NCI-H2081 treated with DMSO at 0.1 percent for 48 hours (cell line): ENCODE results near the gene RCHY1.
"Not testable (repeated sequence)": the region's sequence is repeated elsewhere in the genome, so short reads cannot be mapped to it uniquely, and the experiment has no call there.

Source experiments
- DNase-seq: peaks from one replicate; lab custom pipeline; 2025; lab: John Stamatoyannopoulos, UW

Gene RCHY1

DNA sequence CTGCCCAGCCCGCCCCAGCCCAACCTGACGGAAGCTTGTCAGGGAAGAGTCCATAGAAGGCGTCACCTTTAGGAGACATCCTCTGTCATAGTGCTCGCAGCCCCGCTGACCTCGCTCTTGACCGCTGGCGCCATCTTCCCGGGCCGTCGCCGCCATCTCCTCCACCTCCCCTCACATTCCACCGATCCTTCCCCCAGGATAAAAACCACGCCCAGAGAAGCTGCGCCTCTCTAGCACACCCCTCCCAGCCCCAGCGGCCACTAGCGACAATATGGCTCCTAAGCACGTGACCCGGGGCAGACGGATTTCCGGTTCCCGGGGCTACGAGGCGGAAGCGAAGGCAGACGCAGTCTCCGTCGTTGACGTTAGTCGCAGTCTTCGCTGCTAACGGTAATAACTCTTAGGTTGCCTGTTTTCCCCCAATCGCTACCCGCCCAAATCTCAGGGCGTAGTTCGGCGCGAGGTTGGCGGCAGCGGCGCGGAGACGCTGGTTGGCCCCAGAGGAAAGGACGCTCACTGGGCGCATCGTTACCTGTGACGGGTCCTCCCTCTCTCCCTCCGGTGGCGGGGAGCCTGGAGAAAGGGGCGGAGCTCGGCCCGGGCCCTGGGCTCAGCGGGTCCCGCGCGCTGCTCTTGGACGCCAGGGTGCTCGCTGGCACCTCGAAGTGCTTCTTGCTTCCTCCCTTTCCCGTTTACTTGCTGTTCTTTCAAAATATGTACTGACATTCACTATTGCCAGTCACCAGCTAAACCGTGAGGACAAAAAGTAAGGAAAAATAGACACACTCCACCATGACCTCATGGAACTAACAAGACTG lies at the start of gene RCHY1, which contains the start of gene THAP6:
RCHY1 (minus strand) TSS at position 273 of the 818 bp plus-strand sequence; CDS start at position 156, 117 bp downstream.
THAP6 (plus strand) TSS at position 343 of the 818 bp plus-strand sequence. CDS start 980 bp downstream, outside the sequence.
- peak; percentile 58 for DNase-seq

GRCh38 chr4:75561789-75562188 lies 47.6 kb upstream of the RCHY1 start:
- no peak for DNase-seq

DNA sequence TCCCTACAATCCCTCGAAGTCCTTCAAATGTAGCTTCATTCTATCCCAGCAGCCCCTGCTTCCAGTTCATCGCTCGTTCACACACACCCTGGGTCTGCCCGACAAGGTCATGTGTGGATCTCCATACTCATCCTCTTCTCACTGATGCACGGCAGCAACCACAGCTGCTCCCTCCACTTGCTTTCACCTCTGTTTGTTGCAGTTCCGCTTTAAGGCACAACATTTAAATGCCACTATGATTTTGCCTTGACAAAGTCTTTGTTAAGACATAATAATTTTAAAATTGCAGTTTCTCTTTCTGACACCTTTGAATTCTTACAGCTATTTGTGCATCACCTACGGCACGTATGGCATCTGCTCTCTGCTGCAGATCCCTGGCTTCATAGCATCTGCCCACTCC lies 43.5 kb upstream of the RCHY1 start:
- DNase-seq: no peak

DNA sequence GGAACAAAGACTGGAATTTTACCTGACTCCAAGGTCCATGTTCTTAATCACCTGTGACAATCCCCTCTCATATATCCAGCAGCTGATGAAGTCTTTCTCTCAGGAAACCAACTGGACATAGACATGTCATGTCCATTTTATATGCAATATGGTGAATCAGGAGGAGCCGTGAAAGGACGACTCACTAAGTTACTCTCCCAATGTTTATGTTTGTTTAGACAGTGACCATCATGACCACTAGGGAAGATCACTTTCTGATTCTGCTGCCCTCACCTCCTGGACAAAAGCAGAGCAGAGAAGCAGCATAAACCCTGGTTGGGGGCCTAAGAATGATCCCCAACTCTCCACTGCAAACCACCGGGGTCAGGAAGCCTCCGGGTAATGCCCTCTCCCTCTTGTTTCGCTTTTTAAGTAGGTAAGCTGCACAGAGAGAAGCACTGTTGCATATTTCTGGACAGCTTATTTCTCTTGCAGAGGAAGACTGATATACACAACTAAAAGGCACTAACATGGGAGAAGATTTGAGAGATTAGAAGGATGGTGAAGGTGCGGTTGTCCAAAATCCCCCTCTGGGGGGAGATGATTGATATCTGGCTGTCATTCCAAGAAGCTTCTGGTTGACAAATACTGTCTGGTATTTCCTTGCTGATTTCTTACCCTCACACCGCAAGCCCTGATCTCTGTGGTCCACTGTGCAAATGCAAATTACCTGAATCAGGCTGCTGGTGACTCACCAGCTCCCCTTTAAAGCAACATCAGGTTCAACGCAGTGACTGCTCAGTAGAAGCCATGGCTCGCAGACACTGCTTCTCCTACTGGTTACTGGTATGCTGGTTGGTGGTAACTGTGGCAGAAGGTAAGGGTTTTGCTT lies 41.3 kb upstream of the RCHY1 start, which contains the start of gene ODAPH:
ODAPH (plus strand) TSS at position 773 of the 871 bp plus-strand sequence; CDS start at position 790, 17 bp downstream.
- DNase-seq: no peak

- DNase-seq: no peak
Observed at GRCh38 chr4:75552452-75552851, 38.2 kb upstream of the RCHY1 start.

GRCh38 chr4:75549019-75549418 lies 34.8 kb upstream of the RCHY1 start:
- no peak for DNase-seq

DNA sequence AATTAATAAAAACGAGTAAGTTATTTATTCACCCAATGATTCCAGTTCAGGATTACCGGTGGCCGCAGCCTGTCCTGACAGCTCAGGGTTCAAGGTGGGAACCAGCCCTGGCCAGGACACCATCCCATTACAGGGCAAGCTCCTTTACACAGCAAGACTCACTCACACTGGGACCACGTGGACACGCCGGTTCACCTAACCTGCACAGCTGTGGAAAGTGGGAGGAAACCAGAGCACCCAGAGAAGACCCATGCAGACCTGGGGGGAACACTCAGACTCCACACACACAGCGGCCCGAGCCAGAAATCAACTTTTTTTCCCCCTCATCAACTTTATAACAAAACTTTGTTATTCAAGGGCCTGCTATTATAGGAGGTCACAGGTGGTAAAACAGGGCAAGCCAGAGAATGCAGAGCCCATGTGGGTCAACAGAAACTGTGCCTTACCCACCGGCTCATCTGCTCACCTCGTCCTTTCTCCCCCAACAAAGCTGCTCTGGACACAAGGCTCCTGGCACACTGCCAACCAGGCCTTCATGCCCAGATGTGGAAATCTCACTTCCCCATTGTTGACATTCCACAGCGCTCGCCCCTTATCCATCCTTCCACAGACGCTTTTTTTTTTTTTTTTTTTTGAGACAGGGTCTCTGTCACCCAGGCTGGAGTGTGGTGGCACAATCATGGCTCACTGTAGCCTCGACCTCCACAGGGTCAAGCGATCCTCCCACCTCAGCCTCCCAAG lies 33.6 kb upstream of the RCHY1 start:
- DNase-seq: no peak

- no peak for DNase-seq
Observed at GRCh38 chr4:75545526-75545925, 31.3 kb upstream of the RCHY1 start.

DNA sequence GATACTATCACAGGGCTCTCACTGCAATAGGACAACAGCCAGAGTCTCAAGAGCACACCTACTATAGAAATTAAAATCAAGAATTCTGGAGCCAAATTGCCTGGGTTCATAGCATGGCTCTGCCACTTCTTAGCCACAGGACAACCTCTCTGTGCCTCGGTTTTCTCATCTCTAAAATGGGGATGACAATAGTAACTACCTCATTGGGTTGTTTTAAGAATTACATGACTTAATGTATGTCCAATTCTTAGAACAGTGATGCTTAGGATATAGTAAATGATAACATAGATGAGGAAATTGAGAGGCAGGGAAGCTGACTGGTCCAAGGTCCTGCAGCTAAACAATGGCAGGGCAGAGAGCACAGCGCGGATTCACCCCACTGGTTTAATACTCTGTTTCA lies 30.7 kb upstream of the RCHY1 start:
- DNase-seq: no peak

DNA sequence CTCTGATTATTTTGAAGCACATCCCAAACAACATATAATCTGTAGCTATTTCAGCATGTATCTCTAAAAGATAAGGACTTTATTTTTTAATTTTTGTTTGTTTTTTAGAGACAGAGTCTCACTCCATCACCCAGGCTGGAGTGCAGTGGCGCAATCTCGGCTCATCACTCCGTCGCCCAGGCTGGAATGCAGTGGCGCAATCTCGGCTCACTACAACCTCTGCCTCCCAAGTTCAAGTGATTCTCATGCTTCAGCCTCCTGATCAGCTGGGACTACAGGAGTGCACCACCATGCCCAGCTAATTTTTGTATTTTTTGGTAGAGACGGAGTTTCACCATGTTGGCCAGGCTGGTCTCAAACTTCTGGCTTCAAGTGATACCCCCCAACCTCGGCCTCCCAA lies 30.0 kb upstream of the RCHY1 start:
- not testable (repeated sequence) for DNase-seq

DNA sequence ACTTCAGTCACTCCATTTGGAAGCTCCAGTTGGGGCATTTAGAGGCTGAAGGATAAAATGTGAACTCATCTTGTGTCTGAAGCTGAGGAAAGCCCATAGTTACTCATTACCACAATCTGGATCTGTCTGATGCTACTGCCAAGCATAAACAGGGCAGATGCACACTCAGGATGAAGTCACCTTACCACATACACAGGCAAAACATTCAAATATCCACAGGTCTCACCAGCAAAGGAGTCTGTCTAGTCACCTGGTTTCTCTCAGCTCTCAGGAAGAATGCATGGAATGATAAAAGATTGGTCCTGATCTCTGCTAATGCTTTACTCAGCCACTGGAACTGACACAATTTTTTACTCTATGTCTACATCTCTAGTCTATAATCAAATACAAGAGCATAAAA lies 28.6 kb upstream of the RCHY1 start:
- no peak for DNase-seq

DNA sequence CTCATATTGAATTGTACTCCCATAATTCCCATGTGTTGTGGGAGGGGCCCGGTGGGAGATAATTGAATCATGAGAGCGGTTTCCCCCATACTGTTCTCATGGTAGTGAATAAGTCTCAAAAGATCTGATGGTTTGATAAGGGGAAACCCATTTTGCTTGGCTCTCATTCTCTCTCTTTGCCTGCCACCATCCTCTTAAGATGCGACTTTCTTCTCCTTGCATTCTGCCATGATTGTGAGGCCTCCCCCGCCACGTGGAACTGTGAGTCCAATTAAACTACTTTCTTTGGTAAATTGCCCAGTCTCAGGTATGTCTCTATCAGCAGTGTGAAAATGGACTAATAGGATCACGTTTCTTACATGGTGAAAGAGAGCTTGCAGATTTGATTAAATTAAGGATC lies 23.1 kb upstream of the RCHY1 start:
- not testable (repeated sequence) for DNase-seq

DNA sequence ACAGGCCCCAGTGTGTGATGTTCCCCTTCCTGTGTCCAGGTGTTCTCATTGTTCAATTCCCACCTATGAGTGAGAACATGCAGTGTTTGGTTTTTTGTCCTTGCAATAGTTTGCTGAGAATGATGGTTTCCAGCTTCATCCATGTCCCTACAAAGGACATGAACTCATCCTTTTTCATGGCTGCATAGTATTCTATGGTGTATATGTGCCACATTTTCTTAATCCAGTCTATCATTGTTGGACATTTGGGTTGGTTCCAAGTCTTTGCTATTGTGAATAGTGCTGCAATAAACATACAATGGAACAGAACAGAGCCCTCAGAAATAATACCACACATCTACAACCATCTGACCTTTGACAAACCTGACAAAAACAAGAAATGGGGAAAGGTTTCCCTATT lies 19.7 kb upstream of the RCHY1 start:
- DNase-seq: not testable (repeated sequence)

DNA sequence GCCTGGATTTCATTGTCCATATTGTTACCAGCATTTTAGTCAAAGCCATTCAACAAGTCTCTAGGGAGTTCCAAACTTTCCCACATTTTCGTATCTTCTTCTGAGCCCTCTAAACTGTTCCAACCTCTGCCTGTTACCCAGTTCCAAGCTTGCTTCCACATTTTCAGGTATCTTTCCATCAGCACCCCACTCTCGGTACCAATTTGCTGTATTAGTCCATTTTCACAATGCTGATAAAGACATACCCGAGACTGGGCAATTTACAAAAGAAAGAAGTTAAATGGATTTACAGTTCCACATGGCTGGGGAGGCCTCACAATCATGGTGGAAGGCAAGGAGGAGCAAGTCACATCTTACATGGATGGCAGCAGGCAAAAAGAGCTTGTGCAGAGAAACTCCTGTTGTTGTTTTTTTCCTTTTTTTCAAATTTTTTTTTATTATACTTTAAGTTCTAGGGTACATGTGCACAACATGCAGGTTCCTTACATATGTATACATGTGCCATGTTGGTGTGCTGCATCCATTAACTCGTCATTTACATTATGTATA lies 19.2 kb upstream of the RCHY1 start:
- DNase-seq: not testable (repeated sequence)

GRCh38 chr4:75531536-75532143 lies 17.4 kb upstream of the RCHY1 start:
- DNase-seq: not testable (repeated sequence)

DNA sequence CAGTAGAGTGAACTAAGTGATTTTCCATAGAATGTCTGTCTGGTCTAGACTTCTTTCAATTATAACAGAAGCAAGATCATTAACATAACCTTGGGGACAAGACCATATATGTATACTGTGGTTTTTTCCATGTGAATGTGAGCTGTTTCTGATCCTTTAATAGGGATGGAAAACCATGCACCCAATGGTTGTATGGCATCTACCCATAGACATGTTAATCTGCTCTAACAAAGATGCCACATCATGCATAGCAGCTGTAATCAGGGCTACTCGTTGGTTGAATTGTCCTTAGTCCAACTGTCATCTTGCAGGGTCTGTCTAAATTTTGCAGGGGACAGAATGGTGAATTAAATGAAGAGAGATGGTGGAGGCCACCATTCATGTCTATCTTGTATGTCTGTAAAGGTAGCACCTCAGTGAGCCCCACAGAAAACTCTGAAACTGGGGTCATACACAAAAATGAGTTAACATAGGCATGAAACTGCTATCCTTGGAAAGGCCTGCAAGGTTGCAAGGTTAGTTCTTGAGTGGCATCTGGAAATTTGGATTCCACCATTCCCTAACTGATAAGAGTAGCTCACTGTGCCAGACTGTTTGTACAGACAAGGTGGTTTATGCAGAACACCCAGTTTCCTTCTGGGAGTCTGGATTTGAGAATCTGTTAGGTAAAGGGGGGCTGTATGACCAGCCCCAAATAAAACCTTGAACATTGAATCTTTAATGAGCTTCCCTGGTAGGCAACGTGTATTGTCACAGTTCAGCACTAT lies 16.5 kb upstream of the RCHY1 start:
- no peak for DNase-seq

DNA sequence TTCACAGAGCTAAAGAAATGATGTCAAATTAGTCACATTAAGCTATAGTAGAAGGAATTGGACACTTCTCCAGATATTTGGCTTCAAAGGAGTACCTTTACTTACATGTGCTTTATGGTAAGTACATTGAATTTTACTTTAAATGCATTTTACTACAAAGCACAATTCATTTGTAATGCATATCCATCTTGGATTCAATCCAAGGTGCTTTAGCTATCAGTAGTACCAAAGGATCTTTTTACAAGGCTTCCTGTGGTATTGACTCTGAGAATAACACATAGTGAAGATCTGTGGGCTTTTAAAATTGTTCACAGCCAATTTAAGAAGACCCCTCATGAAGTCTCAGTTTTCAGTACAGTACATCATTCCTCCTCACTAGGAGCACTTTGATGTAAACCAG lies 13.3 kb upstream of the RCHY1 start:
- DNase-seq: no peak

GRCh38 chr4:75525910-75526309 lies 11.7 kb upstream of the RCHY1 start:
- DNase-seq: no peak

GRCh38 chr4:75525086-75525485 lies 10.9 kb upstream of the RCHY1 start:
- DNase-seq: no peak

DNA sequence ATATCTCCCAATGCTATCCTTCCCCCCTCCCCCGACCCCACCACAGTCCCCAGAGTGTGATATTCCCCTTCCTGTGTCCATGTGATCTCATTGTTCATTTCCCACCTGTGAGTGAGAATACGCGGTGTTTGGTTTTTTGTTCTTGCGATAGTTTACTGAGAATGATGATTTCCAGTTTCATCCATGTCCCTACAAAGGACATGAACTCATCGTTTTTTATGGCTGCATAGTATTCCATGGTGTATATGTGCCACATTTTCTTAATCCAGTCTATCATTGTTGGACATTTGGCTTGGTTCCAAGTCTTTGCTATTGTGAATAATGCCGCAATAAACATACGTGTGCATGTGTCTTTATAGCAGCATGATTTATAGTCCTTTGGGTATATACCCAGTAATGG lies 5.2 kb upstream of the RCHY1 start:
- DNase-seq: not testable (repeated sequence)
